Vagina (tissue), 2 donors: Measurements from ENCODE around the gene APOL3.

Source experiments
- POLR2A ChIP-seq, 2 donors: fragments of 450-650 bp; IDR thresholded peaks; one replicate each; pipeline ENCODE4 v1.6.1; 2017; ENCODE audit warnings: antibody characterized with exemption in 2 of 2, mild to moderate bottlenecking in 2 of 2, moderate library complexity in 2 of 2
- POLR2AphosphoS5 ChIP-seq, 2 donors: sonication (generic); formaldehyde crosslinking; IDR thresholded peaks; one replicate each; pipeline ENCODE4 v1.9.0; 2017; ENCODE audit warnings: antibody characterized with exemption in 2 of 2, mild to moderate bottlenecking in 2 of 2, low read depth in 1 of 2; ENCODE audit not compliant: insufficient read depth in 1 of 2
- TF ChIP-seq, protein P1 (sequence below), 3 experiments: fragments of 450-650 bp in 2 of 3; fragments of 200-600 bp in 1 of 3; sonication (generic) in 1 of 3; IDR thresholded peaks; one replicate each; pipeline ENCODE4 v1.5.1; 2017 to 2019; ENCODE audit warnings: antibody characterized with exemption in 3 of 3, mild to moderate bottlenecking in 2 of 3, moderate library complexity in 2 of 3

DNA sequence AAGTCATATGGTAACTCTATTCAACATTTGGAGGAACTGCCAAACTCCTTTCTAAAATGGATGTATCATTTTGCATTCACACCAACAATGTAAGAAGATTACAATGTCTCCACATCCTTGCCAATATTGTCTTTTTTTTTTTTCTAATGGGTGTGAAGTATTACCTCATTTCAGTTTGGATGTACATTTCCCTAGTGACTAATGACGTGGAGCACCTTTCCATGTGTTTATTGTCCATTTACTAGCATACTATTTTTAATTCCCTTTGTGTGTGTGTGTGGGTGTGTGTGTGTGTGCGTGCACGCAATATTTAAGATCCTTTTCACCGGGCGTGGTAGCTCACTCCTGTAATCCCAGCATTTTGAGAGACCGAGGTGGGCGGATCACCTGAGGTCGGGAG lies 62.7 kb downstream of the APOL3 start:
- TF ChIP-seq, protein P1, sequence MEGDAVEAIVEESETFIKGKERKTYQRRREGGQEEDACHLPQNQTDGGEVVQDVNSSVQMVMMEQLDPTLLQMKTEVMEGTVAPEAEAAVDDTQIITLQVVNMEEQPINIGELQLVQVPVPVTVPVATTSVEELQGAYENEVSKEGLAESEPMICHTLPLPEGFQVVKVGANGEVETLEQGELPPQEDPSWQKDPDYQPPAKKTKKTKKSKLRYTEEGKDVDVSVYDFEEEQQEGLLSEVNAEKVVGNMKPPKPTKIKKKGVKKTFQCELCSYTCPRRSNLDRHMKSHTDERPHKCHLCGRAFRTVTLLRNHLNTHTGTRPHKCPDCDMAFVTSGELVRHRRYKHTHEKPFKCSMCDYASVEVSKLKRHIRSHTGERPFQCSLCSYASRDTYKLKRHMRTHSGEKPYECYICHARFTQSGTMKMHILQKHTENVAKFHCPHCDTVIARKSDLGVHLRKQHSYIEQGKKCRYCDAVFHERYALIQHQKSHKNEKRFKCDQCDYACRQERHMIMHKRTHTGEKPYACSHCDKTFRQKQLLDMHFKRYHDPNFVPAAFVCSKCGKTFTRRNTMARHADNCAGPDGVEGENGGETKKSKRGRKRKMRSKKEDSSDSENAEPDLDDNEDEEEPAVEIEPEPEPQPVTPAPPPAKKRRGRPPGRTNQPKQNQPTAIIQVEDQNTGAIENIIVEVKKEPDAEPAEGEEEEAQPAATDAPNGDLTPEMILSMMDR (IDR thresholded peaks at IDR 0.05): no peak
- no peak for TF ChIP-seq POLR2A (IDR thresholded peaks at IDR 0.05)
- TF ChIP-seq POLR2AphosphoS5 (IDR thresholded peaks at IDR 0.05; ENCODE audit: insufficient read depth in 1 of 2, low read depth in 1 of 2): no peak
